Transverse colon (tissue), 4 donors: Measurements from ENCODE around the gene AKAP13.

Experiments used
- CTCF ChIP-seq, 5 experiments: fragments of 200-600 bp in 3 of 5; fragments of 450-650 bp in 2 of 5; sonication (generic) in 3 of 5; IDR thresholded peaks; 1 replicate in 2 of 5; 2 replicates in 3 of 5; pipeline ENCODE4 v1.5.1; 2016 to 2017; ENCODE audit warnings: antibody characterized with exemption in 5 of 5, inconsistent platforms in 3 of 5, mild to moderate bottlenecking in 2 of 5, moderate library complexity in 1 of 5
- EP300 ChIP-seq: sonication (generic); formaldehyde crosslinking; IDR thresholded peaks from one replicate; pipeline ENCODE4 v1.6.1; 2017; ENCODE audit warnings: antibody characterized with exemption, low read depth
- POLR2A ChIP-seq: fragments of 450-650 bp; IDR thresholded peaks from one replicate; pipeline ENCODE4 v1.6.1; 2016; ENCODE audit warnings: antibody characterized with exemption, mild to moderate bottlenecking, moderate library complexity
- POLR2AphosphoS5 ChIP-seq, 3 donors: sonication (generic); formaldehyde crosslinking; IDR thresholded peaks; one replicate each; pipeline ENCODE4 v1.6.1; 2016; ENCODE audit warnings: antibody characterized with exemption in 3 of 3

GRCh38 chr15:85540085-85540797, 159.8 kb downstream of the AKAP13 start:
- TF ChIP-seq CTCF (IDR thresholded peaks at IDR 0.05) (no peak), POLR2AphosphoS5 (IDR thresholded peaks at IDR 0.05) (no peak), EP300 (no peak), POLR2A (no peak)
